Stimulated activated CD8-positive, alpha-beta memory T cell treated with anti-CD3 and anti-CD28 coated beads, Interleukin-7, amount 100 ng/mL, for 48 hours (primary cell): Measurements from ENCODE around the gene CCL14.

ENCODE experiments used
- DNase-seq, 2 donors: peaks; one replicate each; pipeline ENCODE4 v3.0.0-alpha.2; 2020; ENCODE audit warnings: low read depth in 1 of 2; ENCODE audit errors: extremely low read depth in 1 of 2

CCL14 gene

DNA sequence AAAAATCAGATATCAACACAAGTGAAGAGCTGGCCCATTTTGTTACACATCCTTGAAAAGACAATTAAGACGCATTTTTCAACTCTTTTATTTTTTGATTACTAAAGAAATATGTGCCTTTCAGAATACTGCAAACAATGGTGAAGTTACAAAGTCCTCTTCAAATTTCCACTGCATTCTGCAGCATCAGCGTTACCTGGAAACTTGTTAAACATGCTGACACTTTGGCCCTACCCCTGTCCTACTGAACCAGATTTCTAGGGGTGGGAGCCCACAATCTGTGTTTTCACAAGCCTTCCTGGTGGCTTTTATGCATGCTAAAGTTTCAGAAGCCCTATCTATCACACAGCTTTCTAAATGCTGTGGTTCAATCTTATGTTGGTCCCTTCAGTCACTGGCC, 4.5 kb upstream of the CCL14 start:
- no peak for DNase-seq

GRCh38 chr17:35988164-35988563, 1.6 kb upstream of the CCL14 start:
- DNase-seq, result no peak

DNA sequence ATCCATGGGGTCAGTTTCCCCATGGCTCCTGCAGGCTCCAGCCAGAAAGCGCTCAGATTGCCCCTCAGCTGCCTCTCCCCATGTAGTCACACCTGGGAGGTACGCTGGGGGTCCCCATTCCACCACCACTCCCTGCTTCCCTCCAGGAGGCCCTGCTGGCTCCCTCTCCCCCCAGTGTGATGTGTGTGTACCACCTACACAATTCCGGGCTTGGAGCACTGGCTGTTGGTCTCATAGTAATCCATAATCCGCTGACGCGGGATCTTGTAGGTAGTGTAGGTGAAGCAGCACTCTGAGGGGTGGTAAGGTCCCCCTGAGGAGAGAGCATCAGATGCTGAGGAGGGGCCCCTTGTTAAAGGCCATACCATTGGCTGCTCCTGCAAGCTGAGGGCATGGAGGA, 2.4 kb downstream of the CCL14 start:
- DNase-seq, result no peak

- DNase-seq, result no peak
These were observed 3.9 kb downstream of the CCL14 start for GRCh38 chr17:35982409-35983191.

DNA sequence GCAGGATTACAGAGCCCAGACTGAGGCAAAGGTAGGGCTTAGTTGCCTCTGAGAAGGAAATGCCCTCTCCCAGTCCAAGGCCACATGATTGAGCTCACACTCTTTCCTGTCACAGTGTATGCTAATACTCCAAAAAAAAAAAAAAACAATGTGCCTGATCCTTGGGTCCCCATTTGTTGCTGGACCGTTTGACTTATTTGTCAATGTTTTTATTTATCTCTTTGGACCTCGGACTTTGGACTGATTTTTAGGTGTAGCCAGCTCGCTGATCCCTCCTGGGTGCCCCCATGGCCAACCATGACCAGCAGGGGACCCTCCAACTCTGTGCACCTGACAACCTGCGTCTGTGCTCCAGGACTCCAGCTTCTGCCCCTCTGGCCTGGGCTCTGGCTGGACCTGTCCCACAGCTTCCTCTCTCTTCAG, 4.6 kb downstream of the CCL14 start:
- no peak for DNase-seq

DNA sequence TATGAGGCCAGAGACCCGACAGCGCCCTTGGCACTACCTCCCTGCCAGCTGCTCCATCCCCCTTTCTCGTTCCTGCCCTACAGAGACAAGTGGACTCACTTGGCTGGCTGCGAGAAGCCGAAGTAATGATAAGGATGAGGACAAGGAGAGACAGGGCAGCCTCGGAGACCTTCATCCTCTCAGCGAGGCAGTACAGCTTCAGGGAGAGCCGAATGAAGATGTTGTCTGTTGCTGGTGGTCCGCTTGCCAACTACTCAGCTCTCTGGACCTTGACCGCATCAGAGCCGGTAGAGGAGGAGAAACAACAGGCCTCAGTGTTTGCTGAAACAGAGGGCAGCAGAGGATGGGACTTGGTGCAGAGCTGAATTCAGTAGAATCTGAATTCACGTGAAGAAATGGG, 5.3 kb downstream of the CCL14 start, which contains the start of gene CCL16:
TSS of gene CCL16 (minus strand) at position 252 of the 400 bp plus-strand sequence. CDS start at position 175, 77 bp downstream.
- no peak for DNase-seq

GRCh38 chr17:35978346-35978745, 8.2 kb downstream of the CCL14 start:
- DNase-seq, result no peak

DNA sequence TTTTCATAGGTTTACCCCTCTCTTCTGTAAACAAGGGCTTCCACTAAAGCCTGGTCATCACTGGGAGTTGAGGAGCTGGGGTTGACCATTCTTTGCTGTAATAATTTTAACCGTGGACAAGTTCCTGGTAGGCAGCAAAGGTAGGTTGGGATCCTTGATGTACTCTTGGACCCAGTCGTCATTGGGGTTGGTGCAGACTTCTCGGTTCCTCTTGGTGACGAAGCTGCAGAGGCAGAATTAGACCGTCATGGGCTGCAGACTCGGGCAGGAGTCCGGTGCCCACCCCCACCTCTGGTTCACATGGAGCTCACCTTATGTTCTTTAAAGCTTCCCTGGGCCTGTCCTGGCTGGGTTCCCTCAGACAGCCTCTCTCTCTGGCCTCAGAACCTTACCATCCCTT, 9.0 kb downstream of the CCL14 start:
- DNase-seq, result no peak

DNA sequence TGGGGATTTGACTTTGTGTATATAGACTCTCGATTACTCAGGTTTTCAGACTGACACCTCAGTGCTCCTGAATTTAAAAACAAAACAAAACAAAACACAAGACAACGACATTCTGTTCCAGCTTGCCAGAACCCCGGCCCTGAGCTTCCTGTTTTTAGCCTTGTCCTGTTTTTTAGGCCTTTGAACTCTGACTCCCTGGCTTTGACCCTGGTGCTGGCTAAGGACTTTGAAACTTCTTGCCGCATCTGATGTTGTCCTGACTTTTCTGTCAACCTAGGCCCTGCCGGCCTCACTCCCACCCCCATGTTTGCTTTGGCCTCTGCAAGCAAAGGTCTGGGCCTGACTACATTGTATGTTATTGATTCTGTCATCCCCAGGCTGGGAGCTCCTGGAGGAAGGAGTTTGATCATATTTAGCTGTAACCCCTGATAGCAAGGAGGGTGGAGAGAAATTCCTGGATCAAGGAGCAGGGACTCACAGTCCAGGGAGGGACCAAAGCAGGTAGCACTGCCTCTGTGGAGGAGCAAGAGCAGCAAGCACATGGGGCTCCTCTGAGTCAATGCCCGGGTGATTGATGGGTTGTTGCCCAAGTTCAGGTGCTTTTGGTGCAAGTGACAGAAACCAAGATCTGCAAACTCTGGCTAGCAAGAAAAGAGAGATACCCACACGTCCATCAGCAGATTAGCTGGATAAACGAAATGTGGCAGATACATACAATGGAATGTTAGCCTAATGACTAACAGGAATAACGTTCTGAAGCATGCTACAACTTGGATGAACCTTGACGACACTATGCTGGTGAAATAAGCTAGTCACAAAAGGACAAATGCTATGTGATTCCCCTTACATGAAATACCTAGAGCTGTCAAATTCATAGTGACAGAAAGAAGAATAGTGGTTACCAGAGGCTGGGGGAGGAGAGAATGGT, 12.9 kb downstream of the CCL14 start:
- DNase-seq, result no peak

DNA sequence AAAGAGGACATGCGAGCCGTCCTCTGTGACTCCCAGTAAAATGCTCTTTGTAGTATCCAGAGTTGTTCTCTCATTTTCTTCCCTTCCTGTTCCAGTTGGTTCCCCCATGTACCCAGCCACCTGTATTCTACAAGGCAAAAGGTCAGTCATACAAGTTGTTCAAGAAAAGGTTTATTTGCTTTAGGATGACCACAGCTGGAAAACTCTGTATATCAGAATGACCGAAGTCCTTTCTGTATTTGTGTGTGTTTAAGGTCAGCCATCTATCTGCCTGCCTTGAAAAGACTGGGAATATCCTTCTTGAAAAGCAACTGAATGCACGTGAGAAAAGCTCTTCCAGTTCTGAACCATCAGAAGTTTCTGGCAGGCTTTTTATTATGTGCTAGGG, 13.6 kb downstream of the CCL14 start:
- no peak for DNase-seq

DNA sequence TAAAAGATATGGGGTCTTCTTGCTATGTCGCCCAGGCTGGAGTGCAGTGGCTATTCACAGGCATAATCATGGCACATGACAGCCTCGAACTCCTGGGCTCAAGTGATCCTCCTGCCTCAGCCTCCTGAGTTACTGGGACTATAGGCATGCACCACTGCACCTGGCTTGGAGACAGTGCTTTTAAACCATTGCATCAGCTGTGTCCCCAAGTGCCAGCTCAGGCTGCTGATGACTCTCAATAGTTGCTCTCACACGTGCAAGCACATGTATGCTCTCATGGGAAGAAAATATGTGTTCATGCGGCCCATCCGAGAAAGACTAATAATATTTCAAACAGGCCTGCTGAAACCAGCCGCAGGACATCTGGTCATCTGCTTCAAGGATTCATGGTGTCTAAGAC, 14.0 kb downstream of the CCL14 start:
- DNase-seq, result no peak

GRCh38 chr17:35972066-35972465, 14.5 kb downstream of the CCL14 start:
- DNase-seq, result no peak

DNA sequence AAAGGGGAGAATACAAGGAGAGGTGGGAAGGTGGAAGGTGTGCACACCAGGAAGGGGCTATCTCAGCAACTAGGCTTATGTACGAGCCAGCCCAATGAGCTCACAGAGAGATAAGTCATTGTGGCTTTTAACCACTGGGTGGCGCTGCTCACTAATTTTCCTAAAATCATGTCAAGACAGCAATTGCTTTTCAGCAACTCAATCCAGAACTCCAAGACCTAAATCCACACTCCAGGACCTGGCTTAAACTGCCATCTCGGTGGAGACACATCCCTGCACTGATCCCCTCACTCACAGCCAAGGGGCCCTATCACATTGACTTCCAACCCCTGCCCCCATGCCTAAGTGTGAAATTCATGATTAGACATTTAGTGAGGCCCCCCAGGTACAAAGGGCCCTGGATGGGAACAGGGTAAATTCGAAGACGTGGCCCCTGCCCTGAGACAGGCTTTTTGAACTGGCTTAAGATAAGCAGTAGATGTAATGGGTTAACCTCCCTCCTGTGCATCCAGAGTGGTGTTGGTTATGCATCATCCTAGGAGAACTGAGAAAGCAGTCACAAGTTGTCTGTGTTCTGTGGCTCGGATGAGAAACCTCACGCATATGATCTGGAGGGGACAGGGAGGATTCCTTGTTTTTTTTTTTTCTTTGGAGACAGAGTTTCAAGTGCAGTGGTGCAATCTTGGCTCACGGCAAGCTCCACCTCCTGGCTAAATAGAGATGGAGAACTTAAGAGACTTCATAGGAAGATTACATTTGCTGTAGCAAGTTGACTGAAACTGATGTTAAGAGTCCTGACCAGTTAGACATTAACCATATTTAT, 16.8 kb downstream of the CCL14 start:
- DNase-seq, result peak in 1 of 2 donors; percentile 59

DNA sequence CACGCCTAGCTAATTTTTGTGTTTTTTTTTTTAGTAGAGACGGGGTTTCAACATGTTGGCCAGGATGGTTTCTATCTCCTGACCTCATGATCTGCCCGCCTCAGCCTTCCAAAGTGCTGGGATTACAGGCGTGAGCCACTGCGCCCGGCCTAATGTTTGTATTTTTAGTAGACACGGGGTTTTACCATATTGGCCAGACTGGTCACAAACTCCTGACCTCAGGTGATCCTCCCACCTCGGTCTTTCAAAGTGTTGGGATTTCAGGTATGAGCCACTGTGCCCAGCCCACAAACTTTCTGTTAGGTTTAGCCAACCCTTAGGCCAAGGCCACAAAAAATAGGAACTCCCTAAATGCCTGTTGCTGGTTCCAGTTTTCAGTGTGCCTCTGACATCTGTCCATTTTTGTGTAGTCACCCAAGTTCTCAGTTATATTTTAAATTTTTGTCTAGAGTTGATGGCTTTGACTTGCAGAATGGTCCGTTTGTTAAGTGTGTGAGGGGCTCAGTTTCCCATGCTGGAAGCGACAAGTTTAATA, 17.9 kb downstream of the CCL14 start:
- no peak for DNase-seq

DNA sequence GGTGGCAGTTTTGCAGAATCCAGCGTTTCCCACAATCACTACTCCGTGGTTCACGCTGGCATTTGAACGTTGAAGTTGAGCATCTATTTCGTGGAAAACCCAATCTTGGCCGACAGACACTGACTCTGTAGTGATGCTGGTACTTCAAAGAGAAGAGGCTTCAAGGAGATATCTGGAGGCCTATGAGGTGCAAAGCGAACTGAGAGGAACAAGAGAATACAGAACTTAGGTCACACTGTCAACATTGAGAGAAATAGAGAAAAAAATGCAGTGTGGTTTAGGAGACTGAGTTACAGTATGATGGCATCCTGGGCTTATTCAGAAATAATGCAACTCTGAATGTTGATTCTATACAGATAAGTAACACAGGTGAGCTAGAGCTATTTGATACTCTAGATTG, 21.3 kb downstream of the CCL14 start:
- DNase-seq, result no peak

DNA sequence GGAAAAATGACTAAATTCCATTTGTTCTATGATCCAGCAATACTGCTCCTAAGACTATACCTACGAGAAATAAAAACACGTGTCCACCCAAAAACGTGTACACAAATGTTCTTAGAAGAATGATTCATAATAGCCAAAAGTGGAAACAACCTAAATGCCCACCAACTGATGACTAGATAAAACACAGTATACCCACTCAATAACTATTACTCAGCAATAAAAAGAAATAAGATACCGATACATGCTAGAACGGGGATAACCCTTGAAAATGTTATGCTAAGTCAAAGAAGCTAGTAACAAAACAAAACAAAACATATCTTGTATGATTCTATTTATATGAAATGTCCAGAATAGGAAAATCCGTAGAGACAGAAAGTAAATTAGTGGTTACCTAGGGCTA, 22.9 kb downstream of the CCL14 start:
- DNase-seq, result no peak

- DNase-seq, result no peak
These were observed 32.8 kb downstream of the CCL14 start for GRCh38 chr17:35953720-35954119.

GRCh38 chr17:35949401-35949800, 37.1 kb downstream of the CCL14 start:
- DNase-seq, result no peak

- DNase-seq, result no peak
These were observed 38.4 kb downstream of the CCL14 start for GRCh38 chr17:35948092-35948491.

DNA sequence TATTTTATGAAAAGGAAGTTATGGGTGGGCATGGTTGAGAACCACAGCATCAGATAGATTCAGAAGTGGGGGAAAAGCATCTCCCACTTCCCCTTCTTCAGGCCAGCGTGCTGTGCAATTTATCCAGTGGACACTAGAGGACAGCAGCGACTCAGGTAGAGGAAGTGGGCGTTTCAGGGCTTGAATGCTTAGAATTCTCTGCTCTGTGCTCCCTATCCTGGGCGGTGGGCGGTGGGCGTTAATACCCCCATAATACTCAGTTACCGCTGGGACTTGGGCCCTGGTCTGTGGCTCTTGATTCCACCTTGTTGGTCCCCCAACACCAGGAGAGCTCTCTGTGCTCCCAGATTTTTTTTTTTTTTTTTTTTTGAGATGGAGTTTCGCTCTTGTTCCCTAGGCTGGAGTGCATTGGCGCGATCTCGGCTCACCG, 39.4 kb downstream of the CCL14 start:
- DNase-seq, result peak; percentile 8 to 23

DNA sequence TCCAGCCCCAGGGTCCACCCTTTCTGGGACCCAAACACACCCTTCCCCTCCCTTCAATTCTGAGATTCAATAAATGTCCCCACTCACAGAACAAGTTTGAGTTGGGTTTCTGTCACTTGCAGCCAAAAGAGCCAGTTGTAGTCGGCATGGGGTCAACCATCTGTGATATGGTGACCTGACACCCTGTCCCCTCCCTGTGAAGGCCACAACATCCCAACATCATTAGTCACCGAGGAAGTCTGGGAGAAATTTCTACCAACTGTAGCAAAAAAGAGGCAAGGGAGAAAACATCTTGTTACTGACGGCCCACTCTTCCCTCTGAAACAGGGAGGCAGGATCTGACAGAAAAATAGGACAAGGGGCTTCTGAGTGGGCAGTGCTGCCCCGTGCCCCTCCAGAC, 42.4 kb downstream of the CCL14 start:
- no peak for DNase-seq
